WI38 (cell line): ENCODE results near the gene AFF3.

ENCODE experiments used
- H3K4me3 ChIP-seq: 2 replicates; pipeline ENCODE4 v1.5.1; 2011; ENCODE audit warnings: low read depth, mild to moderate bottlenecking, control low read depth, low read length
- CTCF ChIP-seq: IDR thresholded peaks from 2 replicates; pipeline ENCODE4 v1.5.1; 2012; ENCODE audit warnings: low read depth, mild to moderate bottlenecking, control low read depth, low read length

AFF3 gene

GRCh38 chr2:99605036-99605435 is 537.4 kb downstream of the AFF3 start:
- TF ChIP-seq CTCF: no peak
- no peak overlapping the region for H3K4me3 ChIP-seq

- no peak for TF ChIP-seq CTCF
- H3K4me3 ChIP-seq: no peak overlapping the region
These were observed 539.9 kb downstream of the AFF3 start for GRCh38 chr2:99602476-99602875.

GRCh38 chr2:99600981-99601651 is 541.3 kb downstream of the AFF3 start:
- no peak for TF ChIP-seq CTCF
- no peak overlapping the region for H3K4me3 ChIP-seq

GRCh38 chr2:99598441-99598840 is 543.9 kb downstream of the AFF3 start:
- H3K4me3 ChIP-seq: no peak overlapping the region
- TF ChIP-seq CTCF: no peak

GRCh38 chr2:99597616-99598015 is 544.8 kb downstream of the AFF3 start:
- no peak for TF ChIP-seq CTCF
- no peak overlapping the region for H3K4me3 ChIP-seq

GRCh38 chr2:99595373-99595772 is 547.0 kb downstream of the AFF3 start:
- no peak for TF ChIP-seq CTCF
- H3K4me3 ChIP-seq: no peak overlapping the region

- H3K4me3 ChIP-seq: no peak overlapping the region
- TF ChIP-seq CTCF: no peak
These were observed 548.5 kb downstream of the AFF3 start for GRCh38 chr2:99593692-99594427.
